GM23338 (cell line): ENCODE measurements around the gene SRR. TPM values are rescaled to one million over a fixed set of nuclear protein-coding genes. Genes with fewer than 3 reads are reported as not detected.

Experiments
- ATAC-seq: fragments of 200-7000 bp; cut with Tn5 transposase; 3 replicates; pipeline ENCODE4 v1.9.1; 2020
- DNase-seq: peaks from one replicate; pipeline ENCODE4 v3.0.0-alpha.2; 2015; ENCODE audit warnings: low spot score
- H2AFZ ChIP-seq: fragments of 200-600 bp; sonication (generic); 2 replicates; pipeline ENCODE4 v1.8.0; 2016; ENCODE audit warnings: antibody characterized with exemption, mild to moderate bottlenecking, moderate library complexity
- H3F3A ChIP-seq: fragments of 200-600 bp; sonication (generic); replicated peaks from 2 replicates; pipeline ENCODE4 v1.8.0; 2017; ENCODE audit warnings: antibody characterized with exemption, mixed run types, low read depth
- H3K27ac ChIP-seq: fragments of 200-600 bp; sonication (generic); 2 replicates; pipeline ENCODE4 v1.6.1; 2016; ENCODE audit warnings: low read depth
- H3K27me3 ChIP-seq: fragments of 200-600 bp; sonication (generic); 2 replicates; pipeline ENCODE4 v1.8.0; 2016; ENCODE audit warnings: mild to moderate bottlenecking, mixed run types, moderate library complexity; ENCODE audit not compliant: insufficient read depth
- H3K36me3 ChIP-seq: fragments of 200-600 bp; sonication (generic); 2 replicates; pipeline ENCODE4 v1.8.0; 2016; ENCODE audit warnings: mild to moderate bottlenecking; ENCODE audit not compliant: insufficient read depth
- H3K4me1 ChIP-seq: fragments of 200-600 bp; sonication (generic); 2 replicates; pipeline ENCODE4 v1.8.0; 2016; ENCODE audit warnings: mild to moderate bottlenecking, moderate library complexity; ENCODE audit not compliant: insufficient read depth
- H3K4me2 ChIP-seq: fragments of 200-600 bp; sonication (generic); 2 replicates; pipeline ENCODE4 v1.7.1; 2017; ENCODE audit warnings: mixed run types
- H3K4me3 ChIP-seq: fragments of 200-600 bp; sonication (generic); 2 replicates; pipeline ENCODE4 v1.6.1; 2016; ENCODE audit warnings: mixed run types
- H3K79me2 ChIP-seq: fragments of 200-600 bp; sonication (generic); replicated peaks from 2 replicates; pipeline ENCODE4 v1.8.0; 2017; ENCODE audit warnings: mild to moderate bottlenecking; ENCODE audit not compliant: insufficient read depth
- H3K9me2 ChIP-seq: fragments of 200-600 bp; sonication (generic); 2 replicates; pipeline ENCODE4 v1.8.0; 2017; ENCODE audit not compliant: insufficient read depth
- H4K20me1 ChIP-seq: fragments of 200-600 bp; sonication (generic); replicated peaks from 2 replicates; pipeline ENCODE4 v1.8.0; 2017; ENCODE audit warnings: mild to moderate bottlenecking; ENCODE audit not compliant: insufficient read depth
- H3K27ac Mint-ChIP-seq: 2 replicates; pipeline ENCODE4 v1.8.0; 2020; ENCODE audit warnings: inconsistent platforms, mild to moderate bottlenecking, moderate library complexity, mixed read lengths
- H3K27me3 Mint-ChIP-seq: 3 replicates; pipeline ENCODE4 v1.8.0; 2022; ENCODE audit warnings: low read depth, mild to moderate bottlenecking, moderate library complexity, mixed read lengths, inconsistent platforms; ENCODE audit not compliant: insufficient read depth, poor library complexity
- H3K36me3 Mint-ChIP-seq: 3 replicates; pipeline ENCODE4 v1.8.0; 2021; ENCODE audit warnings: low read depth, mild to moderate bottlenecking, inconsistent platforms, moderate library complexity, mixed read lengths
- H3K4me1 Mint-ChIP-seq: 3 replicates; pipeline ENCODE4 v1.8.0; 2020; ENCODE audit warnings: mild to moderate bottlenecking, inconsistent platforms, mixed read lengths
- H3K4me3 Mint-ChIP-seq: 3 replicates; pipeline ENCODE4 v1.8.0; 2021; ENCODE audit warnings: moderate library complexity, mild to moderate bottlenecking, inconsistent platforms, mixed read lengths
- H3K9me3 Mint-ChIP-seq: 3 replicates; pipeline ENCODE4 v1.8.0; 2020; ENCODE audit warnings: moderate library complexity, mild to moderate bottlenecking, inconsistent platforms, mixed read lengths
- CREB1 ChIP-seq: fragments of 250-450 bp; sonication (Bioruptor Pico); IDR thresholded peaks from 2 replicates; pipeline ENCODE4 v1.5.0; 2020; ENCODE audit warnings: low read depth, mild to moderate bottlenecking, moderate library complexity
- EZH2 ChIP-seq: fragments of 200-600 bp; sonication (generic); IDR thresholded peaks from one replicate; pipeline ENCODE4 v1.8.0; 2017; ENCODE audit warnings: antibody characterized with exemption, mild to moderate bottlenecking, low read depth; ENCODE audit not compliant: unreplicated experiment
- EZH2phosphoT487 ChIP-seq: fragments of 200-600 bp; sonication (generic); IDR thresholded peaks from one replicate; pipeline ENCODE4 v1.8.1; 2018; ENCODE audit warnings: antibody characterized with exemption; ENCODE audit not compliant: unreplicated experiment
- JUNB ChIP-seq: IDR thresholded peaks from one replicate; pipeline ENCODE4 v1.6.1; 2016; ENCODE audit warnings: antibody characterized with exemption; ENCODE audit not compliant: unreplicated experiment
- NANOG ChIP-seq: IDR thresholded peaks from 2 replicates; pipeline ENCODE4 v1.6.1; 2016; ENCODE audit warnings: antibody characterized with exemption, borderline replicate concordance
- POLR2AphosphoS5 ChIP-seq: IDR thresholded peaks from 2 replicates; pipeline ENCODE4 v1.6.1; 2016; ENCODE audit warnings: antibody characterized with exemption, low read depth
- STAT1 ChIP-seq: IDR thresholded peaks from one replicate; pipeline ENCODE4 v1.6.1; 2016; ENCODE audit warnings: antibody characterized with exemption; ENCODE audit not compliant: unreplicated experiment
- ZNF114 ChIP-seq: fragments of 250-450 bp; sonication (Bioruptor Pico); IDR thresholded peaks from 2 replicates; pipeline ENCODE4 v1.5.0; 2020; ENCODE audit warnings: mild to moderate bottlenecking, moderate library complexity
- ZNF331 ChIP-seq: fragments of 250-450 bp; sonication (Bioruptor Pico); IDR thresholded peaks from 2 replicates; pipeline ENCODE4 v1.5.0; 2020; ENCODE audit warnings: low read depth, mild to moderate bottlenecking, moderate library complexity
- ZNF462 ChIP-seq: fragments of 250-450 bp; sonication (Bioruptor Pico); IDR thresholded peaks from 2 replicates; pipeline ENCODE4 v1.5.0; 2020; ENCODE audit warnings: mild to moderate bottlenecking, moderate library complexity
- polyA plus RNA-seq: library from polyadenylated mRNA; unstranded; fragments of >200 nt; fragmentation: Nextera tagmentation; extraction: Ambion mirVana; gene quantifications from 2 replicates; pipeline ENCODE4 v1.2.1, GENCODE V29; 2016
- total RNA-seq: library from RNA; depleted of rRNA; stranded (reverse); fragments of >200 nt; shearing (Covaris generic); gene quantifications from 2 replicates; pipeline ENCODE4 v1.2.3, GENCODE V29; 2014
- TF ChIP-seq, protein P1 (sequence below): IDR thresholded peaks from 2 replicates; pipeline ENCODE4 v1.6.1; 2016; ENCODE audit warnings: antibody characterized with exemption
- TF ChIP-seq, protein P2 (sequence below): IDR thresholded peaks from one replicate; pipeline ENCODE4 v1.6.1; 2018; ENCODE audit warnings: antibody characterized with exemption; ENCODE audit not compliant: unreplicated experiment
- TF ChIP-seq, protein P3 (sequence below), 2 experiments: fragments of 200-600 bp in 1 of 2; sonication (generic) in 1 of 2; conservative IDR thresholded peaks; 2 replicates each; pipeline versions ENCODE4 v1.5.1 to v1.6.1; 2016 to 2017; ENCODE audit warnings: antibody characterized with exemption in 2 of 2, low read depth in 2 of 2, mild to moderate bottlenecking in 2 of 2, moderate library complexity in 1 of 2

SRR gene
- total and polyA plus RNA-seq, 2 experiments from 2014 or later: 2.8 to 5.4 TPM

- peaks cover 51% of the 10 kb centered on the region for H3K36me3 Mint-ChIP-seq
- Histone ChIP-seq H3K36me3 (peaks cover 8% of the 10 kb centered on the region; the same call in 1 of the 2 replicates), H3K27me3 (no peaks in the 10 kb centered on the region), H2AFZ (no peak overlapping the region), H4K20me1 (peaks cover 25% of the 10 kb centered on the region), H3K27ac (no peak overlapping the region), H3K4me3 (no peak overlapping the region), H3K9me2 (no peaks in the 10 kb centered on the region), H3K4me2 (no peak overlapping the region), H3F3A (peaks cover 4% of the 10 kb centered on the region), H3K4me1 (peaks cover 2% of the 10 kb centered on the region; the same call in 1 of the 2 replicates), H3K79me2 (peaks cover 45% of the 10 kb centered on the region)
- no peak overlapping the region for H3K4me3 Mint-ChIP-seq
- TF ChIP-seq ZNF462 (CRISPR knock-in tag) (no peak), JUNB (no peak), CREB1 (no peak), EZH2 (no peak), POLR2AphosphoS5 (no peak), NANOG (no peak), STAT1 (no peak), ZNF114 (no peak), ZNF331 (CRISPR knock-in tag) (no peak), EZH2phosphoT487 (no peak)
- TF ChIP-seq, protein P1, sequence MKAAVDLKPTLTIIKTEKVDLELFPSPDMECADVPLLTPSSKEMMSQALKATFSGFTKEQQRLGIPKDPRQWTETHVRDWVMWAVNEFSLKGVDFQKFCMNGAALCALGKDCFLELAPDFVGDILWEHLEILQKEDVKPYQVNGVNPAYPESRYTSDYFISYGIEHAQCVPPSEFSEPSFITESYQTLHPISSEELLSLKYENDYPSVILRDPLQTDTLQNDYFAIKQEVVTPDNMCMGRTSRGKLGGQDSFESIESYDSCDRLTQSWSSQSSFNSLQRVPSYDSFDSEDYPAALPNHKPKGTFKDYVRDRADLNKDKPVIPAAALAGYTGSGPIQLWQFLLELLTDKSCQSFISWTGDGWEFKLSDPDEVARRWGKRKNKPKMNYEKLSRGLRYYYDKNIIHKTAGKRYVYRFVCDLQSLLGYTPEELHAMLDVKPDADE: no peak
- TF ChIP-seq, protein P2, sequence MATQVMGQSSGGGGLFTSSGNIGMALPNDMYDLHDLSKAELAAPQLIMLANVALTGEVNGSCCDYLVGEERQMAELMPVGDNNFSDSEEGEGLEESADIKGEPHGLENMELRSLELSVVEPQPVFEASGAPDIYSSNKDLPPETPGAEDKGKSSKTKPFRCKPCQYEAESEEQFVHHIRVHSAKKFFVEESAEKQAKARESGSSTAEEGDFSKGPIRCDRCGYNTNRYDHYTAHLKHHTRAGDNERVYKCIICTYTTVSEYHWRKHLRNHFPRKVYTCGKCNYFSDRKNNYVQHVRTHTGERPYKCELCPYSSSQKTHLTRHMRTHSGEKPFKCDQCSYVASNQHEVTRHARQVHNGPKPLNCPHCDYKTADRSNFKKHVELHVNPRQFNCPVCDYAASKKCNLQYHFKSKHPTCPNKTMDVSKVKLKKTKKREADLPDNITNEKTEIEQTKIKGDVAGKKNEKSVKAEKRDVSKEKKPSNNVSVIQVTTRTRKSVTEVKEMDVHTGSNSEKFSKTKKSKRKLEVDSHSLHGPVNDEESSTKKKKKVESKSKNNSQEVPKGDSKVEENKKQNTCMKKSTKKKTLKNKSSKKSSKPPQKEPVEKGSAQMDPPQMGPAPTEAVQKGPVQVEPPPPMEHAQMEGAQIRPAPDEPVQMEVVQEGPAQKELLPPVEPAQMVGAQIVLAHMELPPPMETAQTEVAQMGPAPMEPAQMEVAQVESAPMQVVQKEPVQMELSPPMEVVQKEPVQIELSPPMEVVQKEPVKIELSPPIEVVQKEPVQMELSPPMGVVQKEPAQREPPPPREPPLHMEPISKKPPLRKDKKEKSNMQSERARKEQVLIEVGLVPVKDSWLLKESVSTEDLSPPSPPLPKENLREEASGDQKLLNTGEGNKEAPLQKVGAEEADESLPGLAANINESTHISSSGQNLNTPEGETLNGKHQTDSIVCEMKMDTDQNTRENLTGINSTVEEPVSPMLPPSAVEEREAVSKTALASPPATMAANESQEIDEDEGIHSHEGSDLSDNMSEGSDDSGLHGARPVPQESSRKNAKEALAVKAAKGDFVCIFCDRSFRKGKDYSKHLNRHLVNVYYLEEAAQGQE: no peak
- TF ChIP-seq, protein P3, sequence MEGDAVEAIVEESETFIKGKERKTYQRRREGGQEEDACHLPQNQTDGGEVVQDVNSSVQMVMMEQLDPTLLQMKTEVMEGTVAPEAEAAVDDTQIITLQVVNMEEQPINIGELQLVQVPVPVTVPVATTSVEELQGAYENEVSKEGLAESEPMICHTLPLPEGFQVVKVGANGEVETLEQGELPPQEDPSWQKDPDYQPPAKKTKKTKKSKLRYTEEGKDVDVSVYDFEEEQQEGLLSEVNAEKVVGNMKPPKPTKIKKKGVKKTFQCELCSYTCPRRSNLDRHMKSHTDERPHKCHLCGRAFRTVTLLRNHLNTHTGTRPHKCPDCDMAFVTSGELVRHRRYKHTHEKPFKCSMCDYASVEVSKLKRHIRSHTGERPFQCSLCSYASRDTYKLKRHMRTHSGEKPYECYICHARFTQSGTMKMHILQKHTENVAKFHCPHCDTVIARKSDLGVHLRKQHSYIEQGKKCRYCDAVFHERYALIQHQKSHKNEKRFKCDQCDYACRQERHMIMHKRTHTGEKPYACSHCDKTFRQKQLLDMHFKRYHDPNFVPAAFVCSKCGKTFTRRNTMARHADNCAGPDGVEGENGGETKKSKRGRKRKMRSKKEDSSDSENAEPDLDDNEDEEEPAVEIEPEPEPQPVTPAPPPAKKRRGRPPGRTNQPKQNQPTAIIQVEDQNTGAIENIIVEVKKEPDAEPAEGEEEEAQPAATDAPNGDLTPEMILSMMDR (conservative IDR thresholded peaks at IDR 0.05; ENCODE audit: low read depth in 2 of 2): no peak
- H3K27me3 Mint-ChIP-seq: no peaks in the 10 kb centered on the region
- DNase-seq (no peak), ATAC-seq (no peak)
- no peaks in the 10 kb centered on the region for H3K9me3 Mint-ChIP-seq
- no peak overlapping the region for H3K27ac Mint-ChIP-seq
- peaks cover 7% of the 10 kb centered on the region for H3K4me1 Mint-ChIP-seq
Measured at GRCh38 chr17:2297023-2297422, 6.7 kb upstream of the SRR start.
